IgD-negative memory B cell (primary cell): ENCODE results near the gene HOXD9. TPM values are rescaled to one million over a fixed set of nuclear protein-coding genes. Genes with fewer than 3 reads are reported as not detected.
A peak's percentile ranks its signal among the peaks of the same experiment; 100 is the strongest.

Source experiments
- H3K27ac Mint-ChIP-seq, 3 donors: one replicate each; pipeline ENCODE4 v1.8.0; 2020 to 2022; ENCODE audit warnings: mild to moderate bottlenecking in 3 of 3, mixed read lengths in 3 of 3, moderate library complexity in 1 of 3
- H3K27me3 Mint-ChIP-seq: one replicate; pipeline ENCODE4 v1.8.0; 2021; ENCODE audit warnings: mixed read lengths
- H3K36me3 Mint-ChIP-seq: one replicate; pipeline ENCODE4 v1.8.0; 2020; ENCODE audit warnings: mild to moderate bottlenecking, mixed read lengths
- H3K4me1 Mint-ChIP-seq, 3 donors: one replicate each; pipeline ENCODE4 v1.8.0; 2020 to 2022; ENCODE audit warnings: mixed read lengths in 3 of 3, mild to moderate bottlenecking in 1 of 3
- H3K4me3 Mint-ChIP-seq, 4 donors: one replicate each; pipeline ENCODE4 v1.8.0; 2020 to 2022; ENCODE audit warnings: mild to moderate bottlenecking in 4 of 4, mixed read lengths in 4 of 4, moderate library complexity in 3 of 4
- H3K9me3 Mint-ChIP-seq, 3 donors: one replicate each; pipeline ENCODE4 v1.8.0; 2020 to 2021; ENCODE audit warnings: mixed read lengths in 3 of 3, mild to moderate bottlenecking in 1 of 3
- polyA plus RNA-seq: library from polyadenylated mRNA; unstranded; fragments of 300-500 nt; fragmentation: Illumina TruSeq; gene quantifications from one replicate; pipeline ENCODE4 v1.2.3, GENCODE V29; 2021

Gene HOXD9
- polyA plus RNA-seq, 1 donor from 2014 or later: not detected

GRCh38 chr2:176099728-176100546 lies 22.6 kb upstream of the HOXD9 start, which contains the start of gene HOXD12:
Gene HOXD12, plus strand, starts transcription at chr2:176099795. Its CDS starts 7 bp downstream, at chr2:176099802.
- Mint-ChIP-seq H3K9me3 (peaks cover 0 to 5% (median 3%) of the 10 kb centered on the region in 3 donors), H3K27ac (peak within 1 kb of the TSS; percentile 71 to 87 (median 80)), H3K27me3 (peaks cover 84% of the 10 kb centered on the region), H3K36me3 (peaks cover 2% of the 10 kb centered on the region), H3K4me1 (peaks cover 5 to 15% (median 12%) of the 10 kb centered on the region in 3 donors), H3K4me3 (peak within 1 kb of the TSS in 3 of 4 donors; percentile 22 to 63 (median 53))

GRCh38 chr2:176100547-176101140 lies 21.9 kb upstream of the HOXD9 start:
- peaks cover 0 to 7% (median 1%) of the 10 kb centered on the region in 3 donors for H3K9me3 Mint-ChIP-seq
- peak overlapping the region in 2 of 4 donors; percentile 22 to 53 for H3K4me3 Mint-ChIP-seq
- peaks cover 8 to 15% (median 9%) of the 10 kb centered on the region in 3 donors for H3K4me1 Mint-ChIP-seq
- peaks cover 84% of the 10 kb centered on the region for H3K27me3 Mint-ChIP-seq
- H3K36me3 Mint-ChIP-seq: peaks cover 2% of the 10 kb centered on the region
- peak overlapping the region in 2 of 3 donors; percentile 46 to 87 for H3K27ac Mint-ChIP-seq

- peak overlapping the region in 1 of 3 donors; percentile 87 for H3K27ac Mint-ChIP-seq
- peaks cover 2% of the 10 kb centered on the region for H3K36me3 Mint-ChIP-seq
- peaks cover 0 to 10% (median 1%) of the 10 kb centered on the region in 3 donors for H3K9me3 Mint-ChIP-seq
- peak overlapping the region in 1 of 4 donors; percentile 72 for H3K4me3 Mint-ChIP-seq
- H3K4me1 Mint-ChIP-seq: peaks cover 6 to 15% (median 8%) of the 10 kb centered on the region in 3 donors
- peaks cover 86% of the 10 kb centered on the region for H3K27me3 Mint-ChIP-seq
Observed at GRCh38 chr2:176101216-176101830, 21.2 kb upstream of the HOXD9 start.

- peaks cover under 1 to 12% (median 5%) of the 10 kb centered on the region in 3 donors for H3K4me1 Mint-ChIP-seq
- peaks cover 2% of the 10 kb centered on the region for H3K36me3 Mint-ChIP-seq
- H3K27ac Mint-ChIP-seq: peak overlapping the region in 1 of 3 donors; percentile 87
- H3K9me3 Mint-ChIP-seq: peaks cover 0 to 10% (median 1%) of the 10 kb centered on the region in 3 donors
- peak overlapping the region in 1 of 4 donors; percentile 72 for H3K4me3 Mint-ChIP-seq
- peaks cover 83% of the 10 kb centered on the region for H3K27me3 Mint-ChIP-seq
Observed at GRCh38 chr2:176101842-176102241, 20.7 kb upstream of the HOXD9 start.

GRCh38 chr2:176102309-176102866 lies 20.1 kb upstream of the HOXD9 start:
- Mint-ChIP-seq H3K4me3 (peak overlapping the region in 1 of 4 donors; percentile 72), H3K27ac (peak overlapping the region in 1 of 3 donors; percentile 87), H3K36me3 (peaks cover 2% of the 10 kb centered on the region), H3K27me3 (peaks cover 81% of the 10 kb centered on the region), H3K9me3 (peaks cover 0 to 10% (median 1%) of the 10 kb centered on the region in 3 donors), H3K4me1 (peaks cover 0 to 8% (median 5%) of the 10 kb centered on the region in 3 donors)

- H3K36me3 Mint-ChIP-seq: peaks cover 2% of the 10 kb centered on the region
- peak overlapping the region in 2 of 4 donors; percentile 72 to 77 for H3K4me3 Mint-ChIP-seq
- peak overlapping the region in 2 of 3 donors; percentile 71 to 87 for H3K27ac Mint-ChIP-seq
- H3K27me3 Mint-ChIP-seq: peaks cover 74% of the 10 kb centered on the region
- H3K9me3 Mint-ChIP-seq: peaks cover 0 to 10% (median 1%) of the 10 kb centered on the region in 3 donors
- peaks cover 0 to 5% (median 3%) of the 10 kb centered on the region in 3 donors for H3K4me1 Mint-ChIP-seq
Observed at GRCh38 chr2:176103194-176103593, 19.3 kb upstream of the HOXD9 start.

GRCh38 chr2:176103742-176104315 lies 18.7 kb upstream of the HOXD9 start:
- Mint-ChIP-seq H3K36me3 (peaks cover 2% of the 10 kb centered on the region), H3K27me3 (peaks cover 72% of the 10 kb centered on the region), H3K4me3 (peak overlapping the region in 1 of 4 donors; percentile 27), H3K4me1 (peaks cover 0 to 5% (median 3%) of the 10 kb centered on the region in 3 donors), H3K9me3 (peaks cover 0 to 12% (median 1%) of the 10 kb centered on the region in 3 donors), H3K27ac (peak overlapping the region in 2 of 3 donors; percentile 80 to 96)

GRCh38 chr2:176104316-176105077 lies 18.0 kb upstream of the HOXD9 start:
- Mint-ChIP-seq H3K9me3 (peaks cover 1 to 16% (median 3%) of the 10 kb centered on the region in 3 donors), H3K4me1 (peaks cover 0 to 6% (median 5%) of the 10 kb centered on the region in 3 donors), H3K4me3 (peak overlapping the region in 1 of 4 donors; percentile 27), H3K36me3 (peaks cover 5% of the 10 kb centered on the region), H3K27me3 (peaks cover 72% of the 10 kb centered on the region), H3K27ac (peak overlapping the region in 2 of 3 donors; percentile 59 to 96)

GRCh38 chr2:176105078-176105729 lies 17.3 kb upstream of the HOXD9 start:
- Mint-ChIP-seq H3K4me3 (peak overlapping the region in 1 of 4 donors; percentile 73), H3K27me3 (peaks cover 73% of the 10 kb centered on the region), H3K27ac (peak overlapping the region in 2 of 3 donors; percentile 41 to 96), H3K4me1 (peaks cover 0 to 6% (median 5%) of the 10 kb centered on the region in 3 donors), H3K9me3 (peaks cover 1 to 18% (median 4%) of the 10 kb centered on the region in 3 donors), H3K36me3 (peaks cover 5% of the 10 kb centered on the region)

- Mint-ChIP-seq H3K4me3 (peak overlapping the region in 3 of 4 donors; percentile 50 to 79 (median 73)), H3K9me3 (peaks cover 1 to 18% (median 4%) of the 10 kb centered on the region in 3 donors), H3K27ac (peak overlapping the region; percentile 50 to 96 (median 83)), H3K36me3 (peaks cover 5% of the 10 kb centered on the region), H3K27me3 (peaks cover 66% of the 10 kb centered on the region), H3K4me1 (peaks cover 0 to 6% (median 5%) of the 10 kb centered on the region in 3 donors)
Observed at GRCh38 chr2:176105730-176106580, 16.6 kb upstream of the HOXD9 start.

GRCh38 chr2:176106581-176107539 lies 15.7 kb upstream of the HOXD9 start, which contains the start of gene HOXD11:
Gene HOXD11, plus strand, starts transcription at chr2:176107280. Its CDS starts 76 bp downstream, at chr2:176107356.
- H3K36me3 Mint-ChIP-seq: peaks cover 3% of the 10 kb centered on the region
- H3K27me3 Mint-ChIP-seq: peaks cover 62% of the 10 kb centered on the region
- H3K9me3 Mint-ChIP-seq: peaks cover 1 to 13% (median 4%) of the 10 kb centered on the region in 3 donors
- H3K27ac Mint-ChIP-seq: peak within 1 kb of the TSS; percentile 50 to 96 (median 85)
- peak within 1 kb of the TSS in 3 of 4 donors; percentile 50 to 79 (median 73) for H3K4me3 Mint-ChIP-seq
- peaks cover 0 to 6% (median 5%) of the 10 kb centered on the region in 3 donors for H3K4me1 Mint-ChIP-seq
